Tibial artery (tissue), 4 donors: ENCODE results near the gene ABR.

Experiments used
- DNase-seq, 2 donors: peaks; one replicate each; pipeline ENCODE4 v3.0.0-alpha.2; 2019
- H3K27ac ChIP-seq, 2 donors: fragments of 200-600 bp; sonication (generic) in 1 of 2; 1 replicate in 1 of 2; 2 replicates in 1 of 2; pipeline ENCODE4 v1.5.1; 2018 to 2019; ENCODE audit warnings: mild to moderate bottlenecking in 1 of 2
- H3K27me3 ChIP-seq, 2 donors: fragments of 200-600 bp; sonication (generic) in 1 of 2; one replicate each; pipeline versions ENCODE4 v1.5.1 to v1.6.0; 2016 to 2019
- H3K36me3 ChIP-seq, 3 donors: fragments of 200-600 bp; sonication (generic) in 2 of 3; one replicate each; pipeline ENCODE4 v1.5.1; 2016 to 2019; ENCODE audit warnings: mild to moderate bottlenecking in 2 of 3
- H3K4me1 ChIP-seq, 4 donors: fragments of 200-600 bp; sonication (generic) in 2 of 4; 1 replicate in 3 of 4; 2 replicates in 1 of 4; pipeline ENCODE4 v1.5.1; 2016 to 2019
- H3K4me3 ChIP-seq, 2 donors: fragments of 200-600 bp; sonication (generic) in 1 of 2; 1 replicate in 1 of 2; 2 replicates in 1 of 2; pipeline ENCODE4 v1.5.1; 2018 to 2019; ENCODE audit warnings: mild to moderate bottlenecking in 2 of 2
- H3K9me3 ChIP-seq, 3 donors: fragments of 200-600 bp; sonication (generic) in 1 of 3; one replicate each; pipeline ENCODE4 v1.5.1; 2016 to 2019
- CTCF ChIP-seq, 2 experiments: fragments of 200-600 bp in 1 of 2; fragments of 450-650 bp in 1 of 2; IDR thresholded peaks; one replicate each; pipeline ENCODE4 v1.5.1; 2017 to 2019; ENCODE audit warnings: antibody characterized with exemption in 2 of 2, mild to moderate bottlenecking in 1 of 2, moderate library complexity in 1 of 2
- intact Hi-C: fragments of 100-400 bp; cut with DNase I; formaldehyde crosslinking; loops from one replicate; pipeline ENCODE4 v1.15.0; 2023; ENCODE audit warnings: low total_unique reads

ABR gene

GRCh38 chr17:1111599-1112443 is 68.0 kb downstream of the ABR start:
- intact Hi-C loops: no loop called here
- Histone ChIP-seq H3K4me3 (no peak overlapping the region), H3K9me3 (no peaks in the 10 kb centered on the region), H3K4me1 (peaks cover 15 to 80% (median 57%) of the 10 kb centered on the region in 4 donors), H3K27ac (peak overlapping the region; percentile 99 to 100), H3K36me3 (no peaks in the 10 kb centered on the region), H3K27me3 (no peaks in the 10 kb centered on the region)
- no peak for DNase-seq
- no peak for TF ChIP-seq CTCF (IDR thresholded peaks at IDR 0.05)

GRCh38 chr17:1110862-1111598 is 68.8 kb downstream of the ABR start:
- Histone ChIP-seq H3K36me3 (no peaks in the 10 kb centered on the region), H3K4me1 (peaks cover 15 to 88% (median 63%) of the 10 kb centered on the region in 4 donors), H3K4me3 (no peak overlapping the region), H3K27ac (peak overlapping the region; percentile 99 to 100), H3K27me3 (no peaks in the 10 kb centered on the region), H3K9me3 (no peaks in the 10 kb centered on the region)
- intact Hi-C loops: no loop called here
- TF ChIP-seq CTCF (IDR thresholded peaks at IDR 0.05): peak in 1 of 2 experiments; percentile 37
- DNase-seq: peak; percentile 90 to 97

- Histone ChIP-seq H3K4me1 (peaks cover 15 to 88% (median 66%) of the 10 kb centered on the region in 4 donors), H3K4me3 (peak overlapping the region; percentile 3 to 92), H3K27ac (peak overlapping the region; percentile 99 to 100), H3K27me3 (no peaks in the 10 kb centered on the region), H3K36me3 (no peaks in the 10 kb centered on the region), H3K9me3 (no peaks in the 10 kb centered on the region)
- no peak for TF ChIP-seq CTCF (IDR thresholded peaks at IDR 0.05)
- DNase-seq: no peak
- intact Hi-C loops: no loop called here
Observed at GRCh38 chr17:1110541-1110861, 69.3 kb downstream of the ABR start.

- no peak for TF ChIP-seq CTCF (IDR thresholded peaks at IDR 0.05)
- DNase-seq: no peak
- intact Hi-C loops: no loop called here
- Histone ChIP-seq H3K27ac (peak overlapping the region; percentile 99 to 100), H3K4me3 (peak overlapping the region; percentile 76 to 92), H3K36me3 (no peaks in the 10 kb centered on the region), H3K9me3 (no peaks in the 10 kb centered on the region), H3K27me3 (no peaks in the 10 kb centered on the region), H3K4me1 (peaks cover 15 to 88% (median 66%) of the 10 kb centered on the region in 4 donors)
Observed at GRCh38 chr17:1109606-1110540, 69.9 kb downstream of the ABR start.
